Ovary (tissue), 10 donors: Measurements from ENCODE around the gene EXTL1. TPM values are rescaled to one million over a fixed set of nuclear protein-coding genes. Genes with fewer than 3 reads are reported as not detected.
A peak's percentile ranks its signal among the peaks of the same experiment; 100 is the strongest.

Experiments
- DNase-seq, 5 donors: peaks; one replicate each; pipeline ENCODE4 v3.0.0-alpha.2; 2019 to 2020
- H3K27ac ChIP-seq, 2 donors: fragments of 200-600 bp; one replicate each; pipeline versions ENCODE4 v1.5.1 to v1.8.0; 2019 to 2022
- H3K27me3 ChIP-seq: fragments of 200-600 bp; one replicate; pipeline ENCODE4 v1.8.0; 2022
- H3K36me3 ChIP-seq: fragments of 200-600 bp; sonication (generic); one replicate; pipeline ENCODE4 v1.5.1; 2019
- H3K4me1 ChIP-seq: one replicate; pipeline ENCODE4 v1.8.1; 2013; ENCODE audit warnings: mild to moderate bottlenecking, moderate library complexity; ENCODE audit not compliant: insufficient read depth
- H3K4me3 ChIP-seq: fragments of 200-600 bp; sonication (generic); one replicate; pipeline ENCODE4 v1.5.1; 2017
- H3K9me3 ChIP-seq, 2 donors: fragments of 200-600 bp in 1 of 2; sonication (generic) in 1 of 2; one replicate each; pipeline versions ENCODE4 v1.5.1 to v1.8.1; 2013 to 2019; ENCODE audit warnings: mild to moderate bottlenecking in 1 of 2, moderate library complexity in 1 of 2
- EP300 ChIP-seq: sonication (generic); formaldehyde crosslinking; IDR thresholded peaks from one replicate; pipeline ENCODE4 v1.6.1; 2017; ENCODE audit warnings: antibody characterized with exemption
- POLR2A ChIP-seq: fragments of 450-650 bp; IDR thresholded peaks from one replicate; pipeline ENCODE4 v1.6.1; 2017; ENCODE audit warnings: antibody characterized with exemption, mild to moderate bottlenecking, moderate library complexity
- whole genome bisulfite sequencing, 3 donors: extraction: QIAGEN DNeasy Blood & Tissue Kit in 1 of 3; methylation state at CpG; one replicate each; pipeline versions ENCODE4 v1.1.5 to v1.1.7; 2013 to 2017; 5-methylcytosine and 5-hydroxymethylcytosine counted together
- intact Hi-C, 4 donors: fragments of 100-400 bp; cut with DNase I; formaldehyde crosslinking; loops; one replicate each; pipeline versions ENCODE4 v1.11.0 to v1.15.1; 2022 to 2023
- long read RNA-seq, 3 donors: library from polyadenylated mRNA in 2 of 3; unstranded in 2 of 3; transcript quantifications; one replicate each; pipeline ENCODE4 v2.0.0 and lab custom pipeline, GENCODE V29; 2021 to 2026
- polyA plus RNA-seq, 2 donors: library from polyadenylated mRNA; stranded (reverse); fragments of 200-250 nt in 1 of 2; fragments of 350-450 nt in 1 of 2; fragmentation: Illumina TruSeq in 1 of 2; extraction: RNeasy Lipid Tissue Mini Kit (QIAGEN cat#74804) in 1 of 2; gene quantifications; one replicate each; pipeline ENCODE4 v1.2.3, GENCODE V29; 2013 to 2014
- total RNA-seq, 7 donors: library from RNA; depleted of rRNA in 2 of 7; stranded (reverse); fragments of >200 nt in 2 of 7; fragmentation: NEBNext Ultra II Directional in 3 of 7; extraction: Animal tissue kit (Norgen Biotek cat#: 25700) in 3 of 7; gene quantifications; one replicate each; pipeline versions ENCODE4 v1.1.0 to v1.2.4, GENCODE V29; 2016 to 2023
- TF ChIP-seq, protein P1 (sequence below), 3 donors: fragments of 450-650 bp in 2 of 3; fragments of 200-600 bp in 1 of 3; IDR thresholded peaks; one replicate each; pipeline versions ENCODE4 v1.5.1 to v1.8.0; 2016 to 2022; ENCODE audit warnings: antibody characterized with exemption in 3 of 3, mild to moderate bottlenecking in 1 of 3
- donor health status: DM: no; HTN: no; CAD: no; lungs with moderate emphysema.
- donor health status: DM: no; HTN: no; CAD: no.
- donor health status: Bipolar disorder and iron deficiency.
- donor health status: DM: yes; HTN: yes; CAD: no.
- donor health status: DM: no; HTN: no; CAD: no.
- donor health status: DM: yes; HTN: yes; CAD: no.

The EXTL1 gene, protein sequence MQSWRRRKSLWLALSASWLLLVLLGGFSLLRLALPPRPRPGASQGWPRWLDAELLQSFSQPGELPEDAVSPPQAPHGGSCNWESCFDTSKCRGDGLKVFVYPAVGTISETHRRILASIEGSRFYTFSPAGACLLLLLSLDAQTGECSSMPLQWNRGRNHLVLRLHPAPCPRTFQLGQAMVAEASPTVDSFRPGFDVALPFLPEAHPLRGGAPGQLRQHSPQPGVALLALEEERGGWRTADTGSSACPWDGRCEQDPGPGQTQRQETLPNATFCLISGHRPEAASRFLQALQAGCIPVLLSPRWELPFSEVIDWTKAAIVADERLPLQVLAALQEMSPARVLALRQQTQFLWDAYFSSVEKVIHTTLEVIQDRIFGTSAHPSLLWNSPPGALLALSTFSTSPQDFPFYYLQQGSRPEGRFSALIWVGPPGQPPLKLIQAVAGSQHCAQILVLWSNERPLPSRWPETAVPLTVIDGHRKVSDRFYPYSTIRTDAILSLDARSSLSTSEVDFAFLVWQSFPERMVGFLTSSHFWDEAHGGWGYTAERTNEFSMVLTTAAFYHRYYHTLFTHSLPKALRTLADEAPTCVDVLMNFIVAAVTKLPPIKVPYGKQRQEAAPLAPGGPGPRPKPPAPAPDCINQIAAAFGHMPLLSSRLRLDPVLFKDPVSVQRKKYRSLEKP
- total RNA-seq (1 to 10 TPM; 1.7 to 4.5 (median 3.7) TPM), polyA plus RNA-seq (1 to 10 TPM in 1 of 2 donors, under 1 TPM in 1; 0.47 to 1.5 TPM)
- long read RNA-seq, donor 1, full-length matches to known transcripts, result 3 of 3 reads
- long read RNA-seq, donor 1, partial matches to known transcripts, result 0 of 3 reads
- long read RNA-seq, donor 1, other reads (novel, unspliced or antisense), result 0 of 3 reads
- long read RNA-seq, donor 2, result 0 reads
- long read RNA-seq, donor 3, full-length matches to known transcripts, result 1 of 7 reads
- long read RNA-seq, donor 3, partial matches to known transcripts, result 1 of 7 reads
- long read RNA-seq, donor 3, other reads (novel, unspliced or antisense), result 5 of 7 reads

DNA sequence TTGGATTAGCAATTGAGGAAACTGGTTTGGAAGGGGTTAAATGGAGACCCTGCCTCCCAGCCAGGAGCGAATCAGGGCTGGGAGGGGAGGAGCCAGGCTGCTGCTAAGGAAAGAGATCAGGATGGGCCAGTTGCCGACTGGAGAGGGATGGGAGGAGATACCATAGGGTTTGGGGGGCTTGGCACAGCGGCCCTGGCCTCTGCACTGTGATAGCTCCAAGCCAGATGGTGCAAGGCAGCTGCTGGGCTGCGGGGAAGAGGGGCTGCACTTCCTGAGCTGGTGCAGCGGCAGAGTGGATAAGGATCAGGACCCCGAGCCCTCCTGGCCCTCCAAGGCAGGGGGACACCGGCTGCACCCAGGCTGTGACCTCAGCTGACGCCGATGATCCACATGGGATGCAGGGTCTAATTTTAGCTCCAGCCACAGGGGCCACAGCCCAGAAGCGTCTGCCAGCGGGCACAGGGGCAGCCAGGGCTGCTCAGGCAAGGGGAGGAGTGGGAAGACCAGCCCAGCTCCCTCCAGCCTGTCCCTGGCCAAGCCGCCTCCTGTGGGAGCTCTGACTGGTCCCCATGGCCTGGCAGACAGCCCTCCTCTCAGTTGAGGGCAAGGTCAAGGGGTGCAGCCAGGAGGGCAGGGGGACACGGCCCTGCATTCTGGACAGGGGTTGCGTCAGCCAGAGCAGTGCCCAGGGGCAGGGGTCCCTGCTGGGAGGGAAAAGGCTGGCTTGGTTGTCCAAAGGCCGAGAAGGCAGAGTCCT lies at the start of gene EXTL1:
Gene EXTL1, plus strand, starts transcription at position 129 of the 757 bp plus-strand sequence. CDS start 872 bp downstream, outside the sequence.
- Histone ChIP-seq H3K4me3 (peak within 1 kb of the TSS; percentile 16), H3K27ac (peak within 1 kb of the TSS in 1 of 2 donors; percentile 59), H3K36me3 (no peaks in the 10 kb centered on the region), H3K27me3 (no peaks in the 10 kb centered on the region), H3K4me1 (peaks cover 26% of the 10 kb centered on the region), H3K9me3 (no peaks in the 10 kb centered on the region)
- DNase-seq, result peak; percentile 39 to 73 (median 64)
- no peak for TF ChIP-seq EP300
- no peak for TF ChIP-seq POLR2A
- TF ChIP-seq, protein P1, sequence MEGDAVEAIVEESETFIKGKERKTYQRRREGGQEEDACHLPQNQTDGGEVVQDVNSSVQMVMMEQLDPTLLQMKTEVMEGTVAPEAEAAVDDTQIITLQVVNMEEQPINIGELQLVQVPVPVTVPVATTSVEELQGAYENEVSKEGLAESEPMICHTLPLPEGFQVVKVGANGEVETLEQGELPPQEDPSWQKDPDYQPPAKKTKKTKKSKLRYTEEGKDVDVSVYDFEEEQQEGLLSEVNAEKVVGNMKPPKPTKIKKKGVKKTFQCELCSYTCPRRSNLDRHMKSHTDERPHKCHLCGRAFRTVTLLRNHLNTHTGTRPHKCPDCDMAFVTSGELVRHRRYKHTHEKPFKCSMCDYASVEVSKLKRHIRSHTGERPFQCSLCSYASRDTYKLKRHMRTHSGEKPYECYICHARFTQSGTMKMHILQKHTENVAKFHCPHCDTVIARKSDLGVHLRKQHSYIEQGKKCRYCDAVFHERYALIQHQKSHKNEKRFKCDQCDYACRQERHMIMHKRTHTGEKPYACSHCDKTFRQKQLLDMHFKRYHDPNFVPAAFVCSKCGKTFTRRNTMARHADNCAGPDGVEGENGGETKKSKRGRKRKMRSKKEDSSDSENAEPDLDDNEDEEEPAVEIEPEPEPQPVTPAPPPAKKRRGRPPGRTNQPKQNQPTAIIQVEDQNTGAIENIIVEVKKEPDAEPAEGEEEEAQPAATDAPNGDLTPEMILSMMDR (IDR thresholded peaks at IDR 0.05), result no peak
- 12 to 17% (median 15%) methylated on average over 15 of the region's 15 CpGs for WGBS, 3 donors
- intact Hi-C loops, result no loop called here

DNA sequence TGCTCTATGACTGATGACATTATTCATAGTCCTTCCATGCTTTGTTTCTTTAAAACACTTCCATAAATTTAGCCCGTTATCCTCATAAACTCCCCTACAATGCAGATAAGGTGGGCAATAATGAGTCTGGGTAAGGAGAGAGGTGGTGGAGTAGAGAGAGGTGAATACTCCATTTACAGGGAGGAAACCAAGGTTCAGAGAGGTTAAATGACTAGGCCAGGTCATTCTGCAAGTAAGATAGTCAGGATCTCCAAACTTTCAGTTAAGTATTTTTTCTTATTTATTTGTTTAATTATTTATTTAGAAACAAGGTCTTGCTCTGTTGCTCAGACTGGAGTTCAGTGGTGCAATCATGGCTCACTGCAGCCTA lies 49.8 kb upstream of the EXTL1 start:
- intact Hi-C loops, result no loop called here
- no peak for DNase-seq
- no peak overlapping the region for H3K27ac ChIP-seq
- WGBS, 3 donors, result 35 to 40% (median 38%) methylated on average over 1 of the region's 1 CpG
- no peaks in the 10 kb centered on the region for H3K4me1 ChIP-seq
- no peak overlapping the region for H3K4me3 ChIP-seq
- H3K36me3 ChIP-seq, result no peaks in the 10 kb centered on the region
- TF ChIP-seq, protein P1 (IDR thresholded peaks at IDR 0.05), result no peak
- TF ChIP-seq POLR2A, result no peak
- TF ChIP-seq EP300, result no peak
- H3K27me3 ChIP-seq, result no peaks in the 10 kb centered on the region
- H3K9me3 ChIP-seq, result no peaks in the 10 kb centered on the region

DNA sequence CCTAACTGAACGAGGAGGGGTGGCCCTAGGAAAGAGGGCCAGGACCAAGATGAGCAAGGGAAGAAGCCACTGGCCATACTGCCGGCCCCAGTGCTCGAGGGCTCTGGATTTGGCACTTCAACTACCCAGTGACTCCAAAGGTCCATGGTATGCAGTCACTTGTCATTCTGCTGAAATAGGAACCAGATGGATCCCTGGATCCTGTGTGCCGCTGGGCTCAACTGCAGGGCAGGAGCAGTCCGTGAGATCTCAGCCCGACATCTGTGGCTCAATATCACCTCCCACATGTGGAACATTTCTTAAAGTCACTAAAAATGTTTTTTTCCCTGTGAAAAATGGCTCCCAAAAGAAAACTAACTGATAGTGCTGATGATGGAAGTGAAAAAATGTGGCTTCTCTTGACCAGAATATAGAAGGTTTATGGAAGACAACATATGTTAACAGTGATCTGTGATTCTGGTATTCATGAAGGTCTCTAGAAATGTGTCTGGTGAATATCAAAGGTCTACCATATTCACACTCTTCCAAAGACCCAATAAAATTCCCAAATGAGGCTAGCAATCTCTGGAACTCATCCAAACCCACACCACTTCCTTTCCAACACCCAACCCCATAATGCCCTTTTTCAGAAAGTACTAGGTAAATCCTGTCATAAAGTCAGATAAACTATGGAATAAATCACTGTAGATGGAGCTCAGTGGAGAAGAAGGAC lies 47.8 kb upstream of the EXTL1 start:
- intact Hi-C loops, result no loop called here
- H3K36me3 ChIP-seq, result no peaks in the 10 kb centered on the region

More for the DNA sequence above, 47.8 kb upstream of the EXTL1 start:
- Histone ChIP-seq H3K27me3 (no peaks in the 10 kb centered on the region), H3K9me3 (no peaks in the 10 kb centered on the region), H3K4me3 (no peak overlapping the region), H3K4me1 (no peaks in the 10 kb centered on the region), H3K27ac (no peak overlapping the region)
- no peak for TF ChIP-seq EP300
- TF ChIP-seq, protein P1 (IDR thresholded peaks at IDR 0.05), result no peak
- TF ChIP-seq POLR2A, result no peak
- no peak for DNase-seq
- 88 to 92% (median 90%) methylated on average over 6 of the region's 6 CpGs for WGBS, 3 donors
